DND-41 (cell line): ENCODE data around the gene MGAM2.

ENCODE experiments used
- EZH2 ChIP-seq: IDR thresholded peaks from 3 replicates; pipeline ENCODE4 v1.6.1; 2012; ENCODE audit warnings: borderline replicate concordance, low read depth, mild to moderate bottlenecking, moderate library complexity, low read length, inconsistent platforms; ENCODE audit not compliant: severe bottlenecking
- TF ChIP-seq, protein P1 (sequence below): IDR thresholded peaks from 2 replicates; pipeline ENCODE4 v1.5.1; 2012; ENCODE audit warnings: borderline replicate concordance, low read length, moderate library complexity, mild to moderate bottlenecking; ENCODE audit not compliant: poor library complexity, severe bottlenecking; ENCODE audit errors: extremely low read depth

DNA sequence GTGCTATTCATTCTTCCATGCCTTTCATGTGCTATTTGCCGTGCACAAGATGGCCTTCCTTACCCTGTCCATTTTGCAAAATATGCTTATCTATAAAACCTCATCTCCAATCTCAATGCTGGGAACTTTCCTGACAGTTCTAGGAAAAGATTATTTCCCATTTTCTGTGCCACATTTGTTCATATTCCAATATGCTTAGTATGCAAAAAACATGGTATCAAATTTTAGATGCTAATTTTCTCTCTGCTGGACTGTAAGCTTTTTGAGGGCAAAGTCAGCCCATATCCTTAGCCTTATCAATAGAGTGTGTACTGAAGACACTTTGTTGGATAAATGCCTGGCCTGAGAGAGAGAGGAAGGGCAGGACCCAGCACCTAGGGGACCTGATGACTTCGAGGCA lies 39.4 kb downstream of the MGAM2 start:
- TF ChIP-seq, protein P1, sequence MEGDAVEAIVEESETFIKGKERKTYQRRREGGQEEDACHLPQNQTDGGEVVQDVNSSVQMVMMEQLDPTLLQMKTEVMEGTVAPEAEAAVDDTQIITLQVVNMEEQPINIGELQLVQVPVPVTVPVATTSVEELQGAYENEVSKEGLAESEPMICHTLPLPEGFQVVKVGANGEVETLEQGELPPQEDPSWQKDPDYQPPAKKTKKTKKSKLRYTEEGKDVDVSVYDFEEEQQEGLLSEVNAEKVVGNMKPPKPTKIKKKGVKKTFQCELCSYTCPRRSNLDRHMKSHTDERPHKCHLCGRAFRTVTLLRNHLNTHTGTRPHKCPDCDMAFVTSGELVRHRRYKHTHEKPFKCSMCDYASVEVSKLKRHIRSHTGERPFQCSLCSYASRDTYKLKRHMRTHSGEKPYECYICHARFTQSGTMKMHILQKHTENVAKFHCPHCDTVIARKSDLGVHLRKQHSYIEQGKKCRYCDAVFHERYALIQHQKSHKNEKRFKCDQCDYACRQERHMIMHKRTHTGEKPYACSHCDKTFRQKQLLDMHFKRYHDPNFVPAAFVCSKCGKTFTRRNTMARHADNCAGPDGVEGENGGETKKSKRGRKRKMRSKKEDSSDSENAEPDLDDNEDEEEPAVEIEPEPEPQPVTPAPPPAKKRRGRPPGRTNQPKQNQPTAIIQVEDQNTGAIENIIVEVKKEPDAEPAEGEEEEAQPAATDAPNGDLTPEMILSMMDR, result no peak
- TF ChIP-seq EZH2, result no peak
